ENCODE data around the gene ATP2A3.

GRCh38 chr17:3900646-3901045, 63.6 kb downstream of the ATP2A3 start:
- TF ChIP-seq CTCF (IDR thresholded peaks at IDR 0.05; ENCODE audit: low read length) (no peak), EZH2 (IDR thresholded peaks at IDR 0.05; ENCODE audit: borderline replicate concordance, low read length) (no peak)

All from OCI-LY1 (cell line).